COR-L47 (cell line): ENCODE data around the gene GNA15.
"Not testable (repeated sequence)": the region's sequence is repeated elsewhere in the genome, so short reads cannot be mapped to it uniquely, and the experiment has no call there.

ENCODE experiments used
- DNase-seq: peaks from one replicate; lab custom pipeline; 2025; lab: John Stamatoyannopoulos, UW

GNA15 gene

GRCh38 chr19:3149526-3150505 is 14.0 kb downstream of the GNA15 start:
- no peak for DNase-seq

GRCh38 chr19:3150739-3151329 is 15.0 kb downstream of the GNA15 start:
- DNase-seq, result no peak

- no peak for DNase-seq
Measured at GRCh38 chr19:3151563-3152418, 16.0 kb downstream of the GNA15 start.

DNA sequence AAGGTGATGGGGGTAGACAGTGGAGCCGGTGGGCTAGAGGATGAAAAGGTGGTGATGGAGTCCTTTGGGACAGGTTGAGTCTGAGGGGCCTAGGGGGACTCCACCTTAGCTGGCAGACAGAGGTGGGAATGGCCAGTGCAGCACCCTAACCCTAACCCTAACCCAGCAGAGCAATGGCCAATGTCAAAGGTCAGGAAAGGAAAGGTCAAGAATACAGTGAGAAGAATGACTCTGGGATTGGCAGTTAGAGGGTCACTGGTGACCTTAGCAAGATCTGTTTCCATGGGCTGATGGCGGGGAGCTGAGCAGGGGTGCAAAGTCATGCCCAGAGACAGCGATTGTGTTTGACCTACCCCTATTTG is 16.6 kb downstream of the GNA15 start:
- DNase-seq, result no peak

GRCh38 chr19:3153286-3154230 is 17.7 kb downstream of the GNA15 start:
- no peak for DNase-seq

DNA sequence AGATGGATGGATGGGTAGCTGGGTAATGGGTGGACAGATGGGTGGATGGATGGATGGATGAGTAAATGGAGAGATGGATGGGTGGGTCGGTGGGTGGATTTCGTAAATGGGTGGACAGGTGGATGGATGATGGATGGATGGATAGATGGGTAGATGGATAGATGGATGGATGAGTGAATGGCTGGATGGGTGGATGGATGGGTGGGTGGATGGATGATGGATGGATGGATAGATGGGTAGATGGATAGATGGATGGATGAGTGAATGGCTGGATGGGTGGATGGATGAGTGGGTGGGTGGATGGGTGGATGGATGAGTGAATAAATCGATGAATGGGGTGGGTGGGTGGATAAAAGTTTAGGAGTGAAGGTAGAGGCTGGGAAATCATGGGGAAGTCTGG is 18.6 kb downstream of the GNA15 start:
- DNase-seq, result not testable (repeated sequence)

GRCh38 chr19:3154957-3155736 is 19.3 kb downstream of the GNA15 start:
- DNase-seq, result no peak

GRCh38 chr19:3157096-3157845 is 21.4 kb downstream of the GNA15 start:
- no peak for DNase-seq

DNA sequence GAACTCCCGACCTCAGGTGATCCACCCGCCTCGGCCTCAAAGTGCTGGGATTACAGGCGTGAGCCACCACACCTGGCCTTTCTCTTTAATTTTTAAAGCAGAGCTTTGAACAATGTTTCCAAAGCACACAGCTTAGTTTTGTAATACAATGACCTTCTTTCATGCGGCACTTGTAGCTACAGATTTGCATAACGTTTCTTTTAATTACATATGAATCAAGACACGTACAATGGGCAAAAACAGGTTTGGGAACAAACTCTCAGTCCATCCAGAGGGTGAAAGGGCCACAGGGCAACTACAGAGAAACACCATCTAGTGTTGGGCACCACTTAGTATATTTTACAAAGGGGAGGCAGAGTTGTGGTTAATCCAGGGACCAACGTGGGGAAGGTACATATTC is 23.7 kb downstream of the GNA15 start:
- no peak for DNase-seq

DNA sequence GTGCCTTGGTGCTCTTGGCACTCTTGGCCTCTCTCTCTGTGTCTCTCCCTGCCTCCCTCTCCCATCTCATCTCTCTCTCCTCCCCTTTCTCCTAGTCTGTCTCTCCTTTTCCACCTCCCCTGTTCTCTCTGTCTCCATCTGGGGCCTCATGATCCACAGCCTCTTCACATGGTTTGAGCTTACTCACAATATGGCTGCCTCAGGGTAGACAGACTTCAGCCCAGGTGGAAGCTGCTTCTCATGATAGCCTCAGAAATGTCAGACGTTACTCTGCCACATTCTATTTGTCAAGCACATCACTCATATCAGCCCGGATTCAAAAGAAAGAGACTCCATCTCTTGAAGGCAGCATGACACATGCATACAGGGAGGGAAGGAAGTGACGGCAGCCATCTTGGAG is 24.4 kb downstream of the GNA15 start:
- DNase-seq, result no peak

DNA sequence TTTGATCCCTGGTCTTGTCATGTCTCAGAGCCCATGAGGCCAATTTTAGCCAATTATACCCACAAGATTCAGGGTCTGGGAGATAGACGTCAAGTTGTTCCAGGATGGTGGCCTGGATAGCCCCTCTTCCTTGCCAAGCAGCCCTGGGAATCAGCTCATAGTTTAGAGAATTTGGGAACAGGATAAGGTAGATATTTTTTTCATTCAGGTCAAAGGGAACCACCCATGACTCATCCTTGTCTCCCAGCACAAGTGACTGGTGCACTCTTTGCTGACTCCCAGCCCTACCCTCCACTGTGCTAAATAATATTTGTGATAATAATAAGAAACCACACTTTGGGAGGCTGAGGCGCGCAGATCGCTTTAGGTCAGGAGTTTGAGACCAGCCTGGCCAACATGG is 25.6 kb downstream of the GNA15 start:
- DNase-seq, result no peak

DNA sequence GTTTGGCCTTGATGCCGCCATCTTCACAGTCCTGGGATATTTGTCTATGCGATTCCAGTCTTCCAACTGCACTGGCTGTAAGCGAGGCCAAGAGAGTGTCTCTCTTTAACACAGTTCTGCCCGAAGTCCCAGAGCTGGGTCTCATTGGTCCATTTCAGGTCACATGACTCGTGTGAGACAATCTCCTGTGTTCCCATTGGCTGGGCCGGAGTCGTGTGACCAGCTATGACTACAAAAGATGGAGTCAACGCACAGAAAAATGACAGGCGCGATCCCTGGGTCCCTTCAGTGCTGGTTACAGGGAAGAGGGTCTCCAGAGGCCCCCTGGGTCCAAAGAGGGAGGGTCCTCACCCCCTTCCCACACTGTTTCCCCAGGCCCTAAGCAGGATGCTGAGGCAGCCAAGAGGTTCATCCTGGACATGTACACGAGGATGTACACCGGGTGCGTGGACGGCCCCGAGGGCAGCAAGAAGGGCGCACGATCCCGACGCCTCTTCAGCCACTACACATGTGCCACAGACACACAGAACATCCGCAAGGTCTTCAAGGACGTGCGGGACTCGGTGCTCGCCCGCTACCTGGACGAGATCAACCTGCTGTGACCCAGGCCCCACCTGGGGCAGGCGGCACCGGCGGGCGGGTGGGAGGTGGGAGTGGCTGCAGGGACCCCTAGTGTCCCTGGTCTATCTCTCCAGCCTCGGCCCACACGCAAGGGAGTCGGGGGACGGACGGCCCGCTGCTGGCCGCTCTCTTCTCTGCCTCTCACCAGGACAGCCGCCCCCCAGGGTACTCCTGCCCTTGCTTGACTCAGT is 26.8 kb downstream of the GNA15 start:
- DNase-seq, result peak; percentile 4

- peak; percentile 75 for DNase-seq
Measured at GRCh38 chr19:3163230-3163886, 27.5 kb downstream of the GNA15 start.

GRCh38 chr19:3163943-3164342 is 28.1 kb downstream of the GNA15 start:
- DNase-seq, result no peak

- no peak for DNase-seq
Measured at GRCh38 chr19:3167533-3168272, 31.9 kb downstream of the GNA15 start.

DNA sequence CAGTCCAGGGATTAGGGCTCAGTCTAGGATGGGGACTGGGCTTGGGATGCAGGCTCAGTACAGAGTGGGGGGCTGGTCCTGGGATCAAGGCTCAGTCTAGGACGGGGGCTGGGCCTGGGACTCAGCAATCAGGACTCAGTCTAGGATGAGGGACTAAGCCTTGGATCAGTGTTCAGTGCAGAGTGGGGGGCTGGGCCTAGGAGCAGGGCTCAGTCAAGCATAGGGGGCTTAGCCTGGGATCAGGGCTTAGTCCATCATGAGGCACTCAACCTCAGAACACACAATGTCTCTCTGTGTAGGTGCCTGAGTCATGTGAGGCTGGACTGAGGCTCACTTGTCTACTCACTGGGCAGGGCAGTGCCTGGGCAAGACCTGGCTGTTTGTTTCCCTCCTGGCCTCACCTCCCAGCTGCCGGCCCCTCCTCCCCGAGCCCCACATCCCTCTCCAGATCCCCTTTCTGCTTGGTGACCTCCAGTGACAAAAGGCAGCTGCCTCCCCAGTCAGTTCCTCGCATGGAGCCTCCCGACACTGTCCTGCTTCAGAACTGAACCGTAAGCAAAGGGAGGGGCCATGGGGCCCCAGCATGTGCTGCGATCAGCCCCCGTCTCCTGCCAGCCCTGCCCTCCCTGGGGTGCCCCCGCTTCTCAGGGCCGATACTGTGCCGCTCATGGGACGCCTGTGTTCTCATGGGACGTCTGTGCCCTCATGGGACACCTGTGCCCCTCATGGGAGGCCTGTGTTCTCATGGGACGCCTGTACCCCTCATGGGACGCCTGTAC is 36.2 kb downstream of the GNA15 start:
- DNase-seq, result no peak

- DNase-seq, result not testable (repeated sequence)
Measured at GRCh38 chr19:3172673-3173000, 36.8 kb downstream of the GNA15 start.
